Smooth muscle cell (in vitro differentiated cells): ENCODE results near the gene HSPA6. TPM values are rescaled to one million over a fixed set of nuclear protein-coding genes. Genes with fewer than 3 reads are reported as not detected.

Experiments
- DNase-seq: peaks from one replicate; lab custom pipeline; 2025; ENCODE audit not compliant: unreplicated experiment; lab: John Stamatoyannopoulos, UW
- H2AFZ ChIP-seq: fragments of 200-600 bp; sonication (generic); 2 replicates; pipeline ENCODE4 v1.6.0; 2016; ENCODE audit warnings: antibody characterized with exemption, low read depth, mild to moderate bottlenecking
- H3F3A ChIP-seq: fragments of 200-600 bp; sonication (generic); 2 replicates; pipeline ENCODE4 v1.6.0; 2017; ENCODE audit warnings: antibody characterized with exemption, low read depth
- H3K27ac ChIP-seq: fragments of 200-600 bp; sonication (generic); 2 replicates; pipeline ENCODE4 v1.5.1; 2016; ENCODE audit warnings: low read depth, mild to moderate bottlenecking
- H3K27me3 ChIP-seq: fragments of 200-600 bp; sonication (generic); 2 replicates; pipeline ENCODE4 v1.6.1; 2016; ENCODE audit warnings: low read depth, mild to moderate bottlenecking
- H3K36me3 ChIP-seq: fragments of 200-600 bp; sonication (generic); 2 replicates; pipeline ENCODE4 v1.5.1; 2016; ENCODE audit warnings: low read depth
- H3K4me1 ChIP-seq: fragments of 200-600 bp; sonication (generic); 2 replicates; pipeline ENCODE4 v1.5.1; 2016; ENCODE audit warnings: low read depth
- H3K4me2 ChIP-seq: fragments of 200-600 bp; sonication (generic); 2 replicates; pipeline ENCODE4 v1.6.0; 2016; ENCODE audit warnings: mild to moderate bottlenecking
- H3K4me3 ChIP-seq: fragments of 200-600 bp; sonication (generic); 2 replicates; pipeline ENCODE4 v1.5.1; 2016; ENCODE audit warnings: mild to moderate bottlenecking
- H3K79me2 ChIP-seq: fragments of 200-600 bp; sonication (generic); 2 replicates; pipeline ENCODE4 v1.6.0; 2016; ENCODE audit warnings: low read depth, mild to moderate bottlenecking
- H3K9ac ChIP-seq: fragments of 200-600 bp; sonication (generic); 2 replicates; pipeline ENCODE4 v1.6.0; 2016; ENCODE audit warnings: low read depth
- H3K9me3 ChIP-seq: fragments of 200-600 bp; sonication (generic); replicated peaks from 2 replicates; pipeline ENCODE4 v1.5.1; 2016; ENCODE audit warnings: low read depth
- H4K20me1 ChIP-seq: fragments of 200-600 bp; sonication (generic); 2 replicates; pipeline ENCODE4 v1.6.0; 2016; ENCODE audit warnings: low read depth
- CTCF ChIP-seq: fragments of 200-600 bp; sonication (generic); IDR thresholded peaks from 2 replicates; pipeline ENCODE4 v1.5.1; 2017; ENCODE audit warnings: borderline replicate concordance, mild to moderate bottlenecking, antibody characterized with exemption; ENCODE audit not compliant: insufficient read depth, poor library complexity, severe bottlenecking
- WGBS: methylation state at CpG from one replicate; pipeline ENCODE4 v1.1.7; 2016; ENCODE audit warnings: low lambda C conversion rate; 5-methylcytosine and 5-hydroxymethylcytosine counted together
- polyA plus RNA-seq: library from polyadenylated mRNA; unstranded; fragments of >200 nt; fragmentation: Nextera tagmentation; extraction: Ambion mirVana; gene quantifications from 2 replicates; pipeline ENCODE4 v1.2.1, GENCODE V29; 2016
- total RNA-seq: library from RNA; depleted of rRNA; stranded (reverse); fragments of >200 nt; gene quantifications from 2 replicates; pipeline ENCODE4 v1.2.3, GENCODE V29; 2014

HSPA6 gene
- total and polyA plus RNA-seq, 2 experiments from 2014 or later: 0.18 to 0.45 TPM

- no peak for TF ChIP-seq CTCF
- no peak for DNase-seq
- H3K27ac ChIP-seq: no peak overlapping the region
- H3K27me3 ChIP-seq: peaks cover 11% of the 10 kb centered on the region
- H3K4me1 ChIP-seq: peaks cover 7% of the 10 kb centered on the region
- H3K9ac ChIP-seq: no peak overlapping the region
- no peaks in the 10 kb centered on the region for H4K20me1 ChIP-seq
- no peaks in the 10 kb centered on the region for H3F3A ChIP-seq
- H3K79me2 ChIP-seq: no peaks in the 10 kb centered on the region
- no peak overlapping the region for H3K4me3 ChIP-seq
- WGBS: 93% methylated on average over 8 of the region's 8 CpGs
- no peaks in the 10 kb centered on the region for H3K36me3 ChIP-seq
- H3K4me2 ChIP-seq: no peak overlapping the region
- no peak overlapping the region for H2AFZ ChIP-seq
- H3K9me3 ChIP-seq: no peaks in the 10 kb centered on the region
Measured at GRCh38 chr1:161499099-161500039, 25.0 kb upstream of the HSPA6 start.

- Histone ChIP-seq H3K36me3 (no peaks in the 10 kb centered on the region), H3K4me2 (no peak overlapping the region), H3K9ac (no peak overlapping the region), H3K27me3 (peaks cover 11% of the 10 kb centered on the region), H3K4me1 (peaks cover 7% of the 10 kb centered on the region), H3F3A (no peaks in the 10 kb centered on the region), H3K79me2 (no peaks in the 10 kb centered on the region), H3K9me3 (no peaks in the 10 kb centered on the region), H4K20me1 (no peaks in the 10 kb centered on the region), H2AFZ (no peak overlapping the region), H3K4me3 (no peak overlapping the region), H3K27ac (no peak overlapping the region)
- no peak for DNase-seq
- WGBS: 95% methylated on average over 1 of the region's 1 CpG
- no peak for TF ChIP-seq CTCF
Measured at GRCh38 chr1:161501234-161501633, 23.1 kb upstream of the HSPA6 start.

- Histone ChIP-seq H3K27ac (no peak overlapping the region), H3K4me3 (no peak overlapping the region), H3K4me2 (peak overlapping the region; percentile 29), H3K4me1 (peaks cover 7% of the 10 kb centered on the region), H3K9ac (no peak overlapping the region), H3K36me3 (no peaks in the 10 kb centered on the region), H3K27me3 (peaks cover 9% of the 10 kb centered on the region), H2AFZ (no peak overlapping the region), H4K20me1 (no peaks in the 10 kb centered on the region), H3K79me2 (no peaks in the 10 kb centered on the region), H3F3A (no peaks in the 10 kb centered on the region), H3K9me3 (no peaks in the 10 kb centered on the region)
- TF ChIP-seq CTCF: no peak
- DNase-seq: no peak
- 83% methylated on average over 4 of the region's 4 CpGs for WGBS
Measured at GRCh38 chr1:161502181-161502580, 22.2 kb upstream of the HSPA6 start.
